Gastrocnemius medialis (tissue), 4 donors: ENCODE measurements around the gene ATP10A. TPM values are rescaled to one million over a fixed set of nuclear protein-coding genes. Genes with fewer than 3 reads are reported as not detected.

ENCODE experiments used
- ATAC-seq, 2 donors: fragments of 150-250 bp; one replicate each; pipeline ENCODE4 v1.9.1; 2016
- DNase-seq, 2 donors: peaks; one replicate each; pipeline ENCODE4 v3.0.0-alpha.2; 2019
- H3K27ac ChIP-seq, 4 donors: fragments of 200-600 bp; sonication (generic); 1 replicate in 1 of 4; 2 replicates in 3 of 4; pipeline ENCODE4 v1.5.1; 2016 to 2018; ENCODE audit warnings: mild to moderate bottlenecking in 2 of 4, moderate library complexity in 1 of 4
- H3K27me3 ChIP-seq, 3 donors: fragments of 200-600 bp; sonication (generic) in 2 of 3; 1 replicate in 1 of 3; 2 replicates in 2 of 3; pipeline versions ENCODE4 v1.5.1 to v1.6.0; 2016 to 2019; ENCODE audit warnings: mild to moderate bottlenecking in 1 of 3, moderate library complexity in 1 of 3
- H3K36me3 ChIP-seq, 2 donors: fragments of 200-600 bp; sonication (generic) in 1 of 2; one replicate each; pipeline ENCODE4 v1.5.1; 2017 to 2018
- H3K4me1 ChIP-seq, 2 donors: fragments of 200-600 bp; sonication (generic) in 1 of 2; one replicate each; pipeline ENCODE4 v1.5.1; 2016 to 2017; ENCODE audit warnings: mild to moderate bottlenecking in 2 of 2
- H3K4me3 ChIP-seq, 4 donors: fragments of 200-600 bp; sonication (generic) in 3 of 4; 1 replicate in 1 of 4; 2 replicates in 3 of 4; pipeline ENCODE4 v1.5.1; 2016 to 2019; ENCODE audit warnings: mild to moderate bottlenecking in 2 of 4
- H3K9me3 ChIP-seq, 3 donors: fragments of 200-600 bp; sonication (generic) in 2 of 3; 1 replicate in 1 of 3; 2 replicates in 2 of 3; pipeline ENCODE4 v1.5.1; 2016 to 2019
- POLR2A ChIP-seq, 2 donors: fragments of 450-650 bp; IDR thresholded peaks; one replicate each; pipeline ENCODE4 v1.6.1; 2017; ENCODE audit warnings: antibody characterized with exemption in 2 of 2, mild to moderate bottlenecking in 2 of 2, moderate library complexity in 2 of 2
- in situ Hi-C, 4 donors: fragments of 200-750 bp; cut with MboI; loops; one replicate each; pipeline versions ENCODE4 v1.15.0 to v1.8.0; 2017; ENCODE audit warnings: low sequenced_read_pairs in 4 of 4
- intact Hi-C: fragments of 100-400 bp; cut with DNase I; formaldehyde crosslinking; loops from one replicate; pipeline ENCODE4 v1.15.1; 2023; ENCODE audit warnings: low total_unique reads
- total RNA-seq, 4 donors: library from RNA; depleted of rRNA; stranded (reverse); fragments of >200 nt; gene quantifications; one replicate each; pipeline versions ENCODE4 v1.1.0 to v1.2.3, GENCODE V29; 2016
- TF ChIP-seq, protein P1 (sequence below), 5 experiments: fragments of 450-650 bp in 3 of 5; fragments of 200-600 bp in 2 of 5; sonication (generic) in 2 of 5; IDR thresholded peaks in 4 of 5; conservative IDR thresholded peaks in 1 of 5; 1 replicate in 4 of 5; 2 replicates in 1 of 5; pipeline ENCODE4 v1.5.1; 2016 to 2019; ENCODE audit warnings: antibody characterized with exemption in 5 of 5, mild to moderate bottlenecking in 3 of 5, moderate library complexity in 3 of 5

ATP10A gene
- total RNA-seq, 4 donors from 2014 or later, result 0.36 to 0.56 (median 0.47) TPM

DNA sequence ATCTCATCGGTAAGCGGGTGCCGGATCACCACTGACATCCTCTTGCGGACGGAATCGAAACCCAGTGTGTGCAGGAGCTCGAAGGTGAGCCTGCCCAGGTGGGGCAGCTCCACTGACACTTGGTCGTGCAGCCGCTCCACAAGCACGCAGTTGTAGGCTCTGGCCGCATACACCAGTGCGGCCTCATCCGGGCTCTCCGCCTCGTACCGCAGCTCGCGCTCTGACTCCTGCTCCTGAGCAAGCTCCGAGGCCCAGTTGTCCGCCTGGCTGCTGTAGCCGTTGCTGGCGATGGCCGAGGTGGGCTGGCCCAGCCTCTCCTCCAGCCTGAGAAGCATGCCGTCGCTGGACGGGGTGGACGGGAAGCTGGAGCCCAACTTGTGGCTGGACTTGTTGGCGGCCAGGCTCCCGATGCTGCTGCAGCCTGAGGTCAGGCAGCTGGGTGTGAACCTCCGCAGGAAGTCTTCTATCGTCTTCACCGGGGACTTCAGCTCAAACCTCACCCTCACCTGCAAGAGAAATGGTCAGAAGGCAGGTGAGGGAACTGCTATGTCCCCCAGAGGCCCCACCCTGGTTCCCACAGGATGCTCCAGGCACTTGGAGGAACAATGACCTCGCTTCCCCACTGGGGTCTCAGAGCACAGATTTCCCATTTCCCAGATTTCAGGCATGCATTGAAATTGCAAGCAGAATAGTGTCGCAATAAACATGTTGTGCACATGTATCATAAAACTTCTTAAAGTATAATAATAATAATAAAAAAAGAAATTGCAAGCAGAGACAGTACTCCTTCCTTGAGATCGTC lies 149.2 kb downstream of the ATP10A start:
- intact Hi-C loops, result no loop called here
- H3K4me3 ChIP-seq, result no peak overlapping the region
- TF ChIP-seq POLR2A (IDR thresholded peaks at IDR 0.05), result no peak
- TF ChIP-seq, protein P1, sequence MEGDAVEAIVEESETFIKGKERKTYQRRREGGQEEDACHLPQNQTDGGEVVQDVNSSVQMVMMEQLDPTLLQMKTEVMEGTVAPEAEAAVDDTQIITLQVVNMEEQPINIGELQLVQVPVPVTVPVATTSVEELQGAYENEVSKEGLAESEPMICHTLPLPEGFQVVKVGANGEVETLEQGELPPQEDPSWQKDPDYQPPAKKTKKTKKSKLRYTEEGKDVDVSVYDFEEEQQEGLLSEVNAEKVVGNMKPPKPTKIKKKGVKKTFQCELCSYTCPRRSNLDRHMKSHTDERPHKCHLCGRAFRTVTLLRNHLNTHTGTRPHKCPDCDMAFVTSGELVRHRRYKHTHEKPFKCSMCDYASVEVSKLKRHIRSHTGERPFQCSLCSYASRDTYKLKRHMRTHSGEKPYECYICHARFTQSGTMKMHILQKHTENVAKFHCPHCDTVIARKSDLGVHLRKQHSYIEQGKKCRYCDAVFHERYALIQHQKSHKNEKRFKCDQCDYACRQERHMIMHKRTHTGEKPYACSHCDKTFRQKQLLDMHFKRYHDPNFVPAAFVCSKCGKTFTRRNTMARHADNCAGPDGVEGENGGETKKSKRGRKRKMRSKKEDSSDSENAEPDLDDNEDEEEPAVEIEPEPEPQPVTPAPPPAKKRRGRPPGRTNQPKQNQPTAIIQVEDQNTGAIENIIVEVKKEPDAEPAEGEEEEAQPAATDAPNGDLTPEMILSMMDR (IDR thresholded peaks at IDR 0.05 in 4 of 5, conservative IDR thresholded peaks at IDR 0.05 in 1 of 5), result no peak
- no peaks in the 10 kb centered on the region for H3K36me3 ChIP-seq
- ATAC-seq, result no peak
- no peaks in the 10 kb centered on the region for H3K9me3 ChIP-seq
- H3K4me1 ChIP-seq, result no peaks in the 10 kb centered on the region
- no peak overlapping the region for H3K27ac ChIP-seq
- no peak for DNase-seq
- in situ Hi-C loops, result loop anchor here in 1 of 4 donors (25.0 kb wide), 1 partner anchor 202 kb away; no protein-coding TSS in a partner anchor
- H3K27me3 ChIP-seq, result no peaks in the 10 kb centered on the region

DNA sequence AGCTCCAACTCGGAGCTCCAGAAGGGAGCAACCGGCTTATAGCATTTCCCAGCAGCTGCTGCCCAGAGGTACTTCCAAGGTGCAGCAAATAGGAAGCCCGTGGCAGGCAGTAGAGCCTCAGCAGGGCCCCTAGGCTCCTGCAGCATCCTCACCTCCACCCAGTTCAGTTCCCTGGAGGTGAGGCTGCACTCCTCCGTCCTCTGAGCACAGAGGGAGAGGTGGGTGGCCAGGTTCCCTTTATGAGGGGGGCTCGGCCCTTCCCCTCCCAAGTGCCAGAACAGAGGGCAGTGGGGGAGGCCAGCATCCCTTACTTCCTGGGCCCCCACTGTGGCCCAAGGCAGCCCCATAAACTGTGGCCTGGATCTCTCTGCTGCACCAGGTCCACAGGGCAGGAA lies 150.2 kb downstream of the ATP10A start:
- no peak for ATAC-seq
- in situ Hi-C loops, result loop anchor here in 1 of 4 donors (25.0 kb wide), 1 partner anchor 201 kb away; no protein-coding TSS in a partner anchor
- DNase-seq, result no peak
- no peak overlapping the region for H3K4me3 ChIP-seq
- intact Hi-C loops, result no loop called here
- no peaks in the 10 kb centered on the region for H3K9me3 ChIP-seq
- TF ChIP-seq POLR2A (IDR thresholded peaks at IDR 0.05), result no peak
- TF ChIP-seq, protein P1 (IDR thresholded peaks at IDR 0.05 in 4 of 5, conservative IDR thresholded peaks at IDR 0.05 in 1 of 5), result no peak
- no peaks in the 10 kb centered on the region for H3K4me1 ChIP-seq
- H3K36me3 ChIP-seq, result no peaks in the 10 kb centered on the region
- no peak overlapping the region for H3K27ac ChIP-seq
- H3K27me3 ChIP-seq, result no peaks in the 10 kb centered on the region

DNA sequence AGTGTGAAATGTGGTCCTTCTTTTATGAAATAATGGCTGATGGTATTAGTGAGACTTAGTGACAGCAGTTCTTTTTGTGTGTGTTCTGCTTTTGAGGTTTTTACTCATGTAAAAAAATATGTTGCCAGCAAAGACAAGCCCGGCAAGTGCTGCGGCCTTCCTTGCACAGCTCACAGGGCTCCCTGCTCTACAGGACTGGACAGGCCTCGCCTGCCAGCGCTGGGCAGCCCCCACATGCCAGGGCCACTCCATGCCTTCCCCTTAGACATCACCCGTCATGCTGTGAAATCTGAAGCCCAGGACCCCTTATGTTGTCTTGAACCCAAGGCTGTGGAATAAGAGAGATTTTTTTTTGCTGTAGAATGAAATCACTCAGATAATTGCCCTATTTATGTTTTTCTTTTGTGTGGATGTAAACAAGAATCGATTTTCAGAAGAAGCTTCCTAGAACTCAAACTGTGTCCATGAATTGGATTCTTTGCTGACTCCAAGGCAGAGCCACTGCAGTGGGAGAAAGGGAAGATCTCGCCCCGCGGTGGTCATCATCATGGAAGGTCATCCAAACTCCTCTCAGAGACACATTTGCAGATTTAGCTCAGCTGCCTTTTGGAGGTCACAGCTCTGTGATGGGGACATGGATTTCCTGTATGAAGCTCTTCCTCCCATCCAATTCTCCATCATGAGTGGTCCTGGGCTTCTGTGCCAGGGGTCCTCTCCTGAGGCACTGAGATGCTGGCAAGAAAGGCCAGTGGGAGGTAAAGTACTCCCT lies 150.8 kb downstream of the ATP10A start:
- no peaks in the 10 kb centered on the region for H3K36me3 ChIP-seq
- no peak overlapping the region for H3K27ac ChIP-seq
- H3K9me3 ChIP-seq, result no peaks in the 10 kb centered on the region
- no peak for TF ChIP-seq POLR2A (IDR thresholded peaks at IDR 0.05)
- TF ChIP-seq, protein P1 (IDR thresholded peaks at IDR 0.05 in 4 of 5, conservative IDR thresholded peaks at IDR 0.05 in 1 of 5), result no peak
- ATAC-seq (no peak), DNase-seq (no peak)
- H3K4me1 ChIP-seq, result no peaks in the 10 kb centered on the region
- no peaks in the 10 kb centered on the region for H3K27me3 ChIP-seq
- intact Hi-C loops (no loop called here), in situ Hi-C loops (loop anchor here in 1 of 4 donors (25.0 kb wide), 1 partner anchor 200 kb away; no protein-coding TSS in a partner anchor)
- H3K4me3 ChIP-seq, result no peak overlapping the region

DNA sequence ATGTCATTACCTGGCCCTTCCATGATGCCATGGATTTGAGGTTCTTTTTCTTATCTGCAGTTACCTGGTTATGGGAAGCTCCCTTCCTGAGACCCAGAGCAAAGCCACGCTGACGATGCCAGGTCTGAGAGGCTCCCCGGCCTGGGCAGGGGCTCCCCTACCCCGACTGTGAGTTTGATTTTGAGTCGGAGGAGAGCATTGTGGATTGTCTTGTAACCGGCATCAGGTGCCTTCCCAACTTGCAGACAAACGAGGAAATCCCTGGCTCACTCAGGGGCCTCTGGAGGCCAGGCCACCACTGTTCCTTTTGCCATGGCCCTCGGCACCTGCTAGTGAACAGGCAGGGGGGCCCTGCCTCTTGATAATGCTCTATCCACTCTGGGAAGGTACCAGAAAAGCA lies 151.4 kb downstream of the ATP10A start:
- intact Hi-C loops (loop anchor here (2.0 kb wide), 1 partner anchor 203 kb away; no protein-coding TSS in a partner anchor), in situ Hi-C loops (loop anchor here in 1 of 4 donors (25.0 kb wide), 1 partner anchor 199 kb away; no protein-coding TSS in a partner anchor)
- Histone ChIP-seq H3K27me3 (no peaks in the 10 kb centered on the region), H3K4me1 (no peaks in the 10 kb centered on the region), H3K27ac (no peak overlapping the region), H3K9me3 (no peaks in the 10 kb centered on the region), H3K36me3 (no peaks in the 10 kb centered on the region), H3K4me3 (no peak overlapping the region)
- TF ChIP-seq, protein P1 (IDR thresholded peaks at IDR 0.05 in 4 of 5, conservative IDR thresholded peaks at IDR 0.05 in 1 of 5), result no peak
- no peak for TF ChIP-seq POLR2A (IDR thresholded peaks at IDR 0.05)
- no peak for ATAC-seq
- no peak for DNase-seq
